Mammary epithelial cell (primary cell): ENCODE results near the gene CTBP2.

Source experiments
- EZH2 ChIP-seq: IDR thresholded peaks from 2 replicates; pipeline ENCODE4 v1.6.1; 2012; ENCODE audit warnings: low read length, inconsistent platforms, borderline replicate concordance
- TF ChIP-seq, protein P1 (sequence below), 2 donors: IDR thresholded peaks in 1 of 2; conservative IDR thresholded peaks in 1 of 2; 2 replicates each; pipeline ENCODE4 v1.5.1; 2011 to 2012; ENCODE audit warnings: inconsistent platforms in 2 of 2, low read length in 2 of 2, mild to moderate bottlenecking in 2 of 2, control low read depth in 1 of 2, low read depth in 1 of 2; ENCODE audit not compliant: insufficient read depth in 1 of 2; ENCODE audit errors: extremely low read depth in 1 of 2

DNA sequence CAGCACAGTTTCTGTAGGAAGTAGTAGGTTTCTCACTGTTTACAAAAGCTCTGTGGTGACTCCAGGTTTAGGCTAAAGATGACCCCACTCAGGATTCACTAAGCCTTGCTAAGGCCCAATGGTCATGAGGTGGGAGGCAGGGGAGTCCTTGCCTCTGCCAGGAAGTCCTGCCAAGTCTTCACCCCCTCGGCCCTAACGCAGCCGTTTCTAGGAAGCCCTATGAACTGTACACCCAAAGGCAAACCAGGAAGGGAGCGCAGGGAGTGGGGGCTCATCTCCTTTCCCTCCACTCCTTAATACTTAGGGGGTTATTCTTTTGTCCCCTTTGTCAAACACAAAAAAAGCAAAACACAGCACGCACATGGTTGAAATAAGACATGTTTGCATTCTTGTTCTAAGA, 64.6 kb downstream of the CTBP2 start:
- no peak for TF ChIP-seq EZH2
- TF ChIP-seq, protein P1, sequence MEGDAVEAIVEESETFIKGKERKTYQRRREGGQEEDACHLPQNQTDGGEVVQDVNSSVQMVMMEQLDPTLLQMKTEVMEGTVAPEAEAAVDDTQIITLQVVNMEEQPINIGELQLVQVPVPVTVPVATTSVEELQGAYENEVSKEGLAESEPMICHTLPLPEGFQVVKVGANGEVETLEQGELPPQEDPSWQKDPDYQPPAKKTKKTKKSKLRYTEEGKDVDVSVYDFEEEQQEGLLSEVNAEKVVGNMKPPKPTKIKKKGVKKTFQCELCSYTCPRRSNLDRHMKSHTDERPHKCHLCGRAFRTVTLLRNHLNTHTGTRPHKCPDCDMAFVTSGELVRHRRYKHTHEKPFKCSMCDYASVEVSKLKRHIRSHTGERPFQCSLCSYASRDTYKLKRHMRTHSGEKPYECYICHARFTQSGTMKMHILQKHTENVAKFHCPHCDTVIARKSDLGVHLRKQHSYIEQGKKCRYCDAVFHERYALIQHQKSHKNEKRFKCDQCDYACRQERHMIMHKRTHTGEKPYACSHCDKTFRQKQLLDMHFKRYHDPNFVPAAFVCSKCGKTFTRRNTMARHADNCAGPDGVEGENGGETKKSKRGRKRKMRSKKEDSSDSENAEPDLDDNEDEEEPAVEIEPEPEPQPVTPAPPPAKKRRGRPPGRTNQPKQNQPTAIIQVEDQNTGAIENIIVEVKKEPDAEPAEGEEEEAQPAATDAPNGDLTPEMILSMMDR (conservative IDR thresholded peaks at IDR 0.05 in 1 of 2, IDR thresholded peaks at IDR 0.05 in 1 of 2; ENCODE audit: extremely low read depth in 1 of 2, insufficient read depth in 1 of 2, low read depth in 1 of 2, low read length in 2 of 2): no peak
